SU-DHL-6 (cell line): ENCODE data around the gene ZNF23.

Source experiments
- EZH2phosphoT487 ChIP-seq: fragments of 200-600 bp; sonication (generic), shearing (Covaris generic); conservative IDR thresholded peaks from 2 replicates; pipeline ENCODE4 v1.6.1; 2018; ENCODE audit warnings: mild to moderate bottlenecking, antibody characterized with exemption, low read length, moderate library complexity, mixed read lengths
- TF ChIP-seq, protein P1 (sequence below): fragments of 200-600 bp; sonication (generic); IDR thresholded peaks from one replicate; pipeline ENCODE4 v1.5.1; 2017; ENCODE audit warnings: antibody characterized with exemption, mild to moderate bottlenecking, low read length, moderate library complexity; ENCODE audit not compliant: insufficient read depth, poor library complexity, severe bottlenecking

DNA sequence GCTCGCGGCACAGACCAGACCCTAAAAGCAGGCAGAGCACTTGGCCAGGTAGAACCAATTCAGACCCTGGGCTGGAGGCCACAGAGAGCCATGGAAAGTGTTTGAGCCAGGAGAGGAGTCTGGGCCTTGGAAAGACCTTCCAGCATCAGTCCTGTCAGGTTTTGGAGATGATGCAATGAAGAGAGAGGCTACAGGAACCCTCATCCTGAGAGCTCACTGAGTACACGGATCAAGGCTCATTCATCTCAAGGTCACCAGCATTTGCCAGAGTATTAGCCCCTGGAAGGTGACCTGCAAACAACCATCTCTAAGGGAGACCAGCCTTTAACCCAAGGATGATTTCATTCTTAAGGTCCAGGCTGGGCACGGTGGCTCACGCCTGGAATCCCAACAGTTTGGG, 48.0 kb downstream of the ZNF23 start:
- TF ChIP-seq, protein P1, sequence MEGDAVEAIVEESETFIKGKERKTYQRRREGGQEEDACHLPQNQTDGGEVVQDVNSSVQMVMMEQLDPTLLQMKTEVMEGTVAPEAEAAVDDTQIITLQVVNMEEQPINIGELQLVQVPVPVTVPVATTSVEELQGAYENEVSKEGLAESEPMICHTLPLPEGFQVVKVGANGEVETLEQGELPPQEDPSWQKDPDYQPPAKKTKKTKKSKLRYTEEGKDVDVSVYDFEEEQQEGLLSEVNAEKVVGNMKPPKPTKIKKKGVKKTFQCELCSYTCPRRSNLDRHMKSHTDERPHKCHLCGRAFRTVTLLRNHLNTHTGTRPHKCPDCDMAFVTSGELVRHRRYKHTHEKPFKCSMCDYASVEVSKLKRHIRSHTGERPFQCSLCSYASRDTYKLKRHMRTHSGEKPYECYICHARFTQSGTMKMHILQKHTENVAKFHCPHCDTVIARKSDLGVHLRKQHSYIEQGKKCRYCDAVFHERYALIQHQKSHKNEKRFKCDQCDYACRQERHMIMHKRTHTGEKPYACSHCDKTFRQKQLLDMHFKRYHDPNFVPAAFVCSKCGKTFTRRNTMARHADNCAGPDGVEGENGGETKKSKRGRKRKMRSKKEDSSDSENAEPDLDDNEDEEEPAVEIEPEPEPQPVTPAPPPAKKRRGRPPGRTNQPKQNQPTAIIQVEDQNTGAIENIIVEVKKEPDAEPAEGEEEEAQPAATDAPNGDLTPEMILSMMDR: no peak
- TF ChIP-seq EZH2phosphoT487: no peak
